ENCODE measurements around the gene INPP5J. TPM values are rescaled to one million over a fixed set of nuclear protein-coding genes. Genes with fewer than 3 reads are reported as not detected.

INPP5J gene
- total RNA-seq, 1 experiment from 2014 or later = 0.21 TPM

GRCh38 chr22:31120230-31120629 lies 2.5 kb upstream of the INPP5J start:
- Histone ChIP-seq H3K4me1 (replicated peaks) (peaks cover 6% of the 10 kb centered on the region), H3K27ac (no peak overlapping the region), H3K4me3 (no peak overlapping the region), H3K36me3 (no peaks in the 10 kb centered on the region), H3K27me3 (replicated peaks) (no peaks in the 10 kb centered on the region), H3K9me3 (replicated peaks) (no peaks in the 10 kb centered on the region)
- no peak for DNase-seq (ENCODE audit: low read depth in 1 of 2, low spot score in 2 of 2)

- H3K27ac ChIP-seq = no peak overlapping the region
- no peaks in the 10 kb centered on the region for H3K36me3 ChIP-seq
- H3K27me3 ChIP-seq (replicated peaks) = no peaks in the 10 kb centered on the region
- H3K4me3 ChIP-seq = no peak overlapping the region
- H3K9me3 ChIP-seq (replicated peaks) = no peaks in the 10 kb centered on the region
- H3K4me1 ChIP-seq (replicated peaks) = peaks cover 6% of the 10 kb centered on the region
- no peak for DNase-seq (ENCODE audit: low read depth in 1 of 2, low spot score in 2 of 2)
These were observed 2.1 kb upstream of the INPP5J start for GRCh38 chr22:31120642-31121041.

- Histone ChIP-seq H3K4me3 (no peak overlapping the region), H3K9me3 (replicated peaks) (no peaks in the 10 kb centered on the region), H3K27ac (no peak overlapping the region), H3K27me3 (replicated peaks) (no peaks in the 10 kb centered on the region), H3K36me3 (no peaks in the 10 kb centered on the region), H3K4me1 (replicated peaks) (peaks cover 6% of the 10 kb centered on the region)
- DNase-seq (ENCODE audit: low read depth in 1 of 2, low spot score in 2 of 2) = no peak
These were observed 1.4 kb upstream of the INPP5J start for GRCh38 chr22:31121403-31121802.

GRCh38 chr22:31122196-31122531 lies 602 bp upstream of the INPP5J start:
- no peak for DNase-seq (ENCODE audit: low read depth in 1 of 2, low spot score in 2 of 2)
- no peak overlapping the region for H3K4me3 ChIP-seq
- no peak overlapping the region for H3K27ac ChIP-seq
- no peaks in the 10 kb centered on the region for H3K36me3 ChIP-seq
- no peaks in the 10 kb centered on the region for H3K9me3 ChIP-seq (replicated peaks)
- H3K27me3 ChIP-seq (replicated peaks) = no peaks in the 10 kb centered on the region
- H3K4me1 ChIP-seq (replicated peaks) = peaks cover 6% of the 10 kb centered on the region

GRCh38 chr22:31123292-31123602 lies 481 bp downstream of the INPP5J start:
- DNase-seq (ENCODE audit: low read depth in 1 of 2, low spot score in 2 of 2) = no peak
- Histone ChIP-seq H3K27me3 (replicated peaks) (no peaks in the 10 kb centered on the region), H3K9me3 (replicated peaks) (no peaks in the 10 kb centered on the region), H3K27ac (no peak overlapping the region), H3K36me3 (no peaks in the 10 kb centered on the region), H3K4me3 (peak overlapping the region; percentile 26; the same call in 1 of the 2 replicates), H3K4me1 (replicated peaks) (peaks cover 6% of the 10 kb centered on the region)

GRCh38 chr22:31124290-31124689 lies 1.5 kb downstream of the INPP5J start:
- no peaks in the 10 kb centered on the region for H3K27me3 ChIP-seq (replicated peaks)
- H3K4me1 ChIP-seq (replicated peaks) = peaks cover 6% of the 10 kb centered on the region
- no peak overlapping the region for H3K27ac ChIP-seq
- no peak for DNase-seq (ENCODE audit: low read depth in 1 of 2, low spot score in 2 of 2)
- no peaks in the 10 kb centered on the region for H3K9me3 ChIP-seq (replicated peaks)
- no peaks in the 10 kb centered on the region for H3K36me3 ChIP-seq
- no peak overlapping the region for H3K4me3 ChIP-seq

- DNase-seq (ENCODE audit: low read depth in 1 of 2, low spot score in 2 of 2) = no peak
- Histone ChIP-seq H3K4me1 (replicated peaks) (peaks cover 6% of the 10 kb centered on the region), H3K9me3 (replicated peaks) (no peaks in the 10 kb centered on the region), H3K27me3 (replicated peaks) (no peaks in the 10 kb centered on the region), H3K4me3 (no peak overlapping the region), H3K36me3 (no peaks in the 10 kb centered on the region), H3K27ac (no peak overlapping the region)
These were observed 2.2 kb downstream of the INPP5J start for GRCh38 chr22:31124811-31125465.

- no peak overlapping the region for H3K4me3 ChIP-seq
- DNase-seq (ENCODE audit: low read depth in 1 of 2, low spot score in 2 of 2) = no peak
- H3K36me3 ChIP-seq = no peaks in the 10 kb centered on the region
- H3K4me1 ChIP-seq (replicated peaks) = peaks cover 6% of the 10 kb centered on the region
- H3K9me3 ChIP-seq (replicated peaks) = no peaks in the 10 kb centered on the region
- no peak overlapping the region for H3K27ac ChIP-seq
- H3K27me3 ChIP-seq (replicated peaks) = no peaks in the 10 kb centered on the region
These were observed 2.9 kb downstream of the INPP5J start for GRCh38 chr22:31125521-31126117.

GRCh38 chr22:31126128-31126868 lies 3.5 kb downstream of the INPP5J start:
- H3K36me3 ChIP-seq = no peaks in the 10 kb centered on the region
- H3K27me3 ChIP-seq (replicated peaks) = no peaks in the 10 kb centered on the region
- peaks cover 6% of the 10 kb centered on the region for H3K4me1 ChIP-seq (replicated peaks)
- no peak overlapping the region for H3K27ac ChIP-seq
- no peak overlapping the region for H3K4me3 ChIP-seq
- DNase-seq (ENCODE audit: low read depth in 1 of 2, low spot score in 2 of 2) = no peak
- H3K9me3 ChIP-seq (replicated peaks) = no peaks in the 10 kb centered on the region

- DNase-seq (ENCODE audit: low read depth in 1 of 2, low spot score in 2 of 2) = no peak
- peaks cover 6% of the 10 kb centered on the region for H3K4me1 ChIP-seq (replicated peaks)
- no peaks in the 10 kb centered on the region for H3K9me3 ChIP-seq (replicated peaks)
- no peaks in the 10 kb centered on the region for H3K27me3 ChIP-seq (replicated peaks)
- H3K27ac ChIP-seq = no peak overlapping the region
- H3K4me3 ChIP-seq = no peak overlapping the region
- H3K36me3 ChIP-seq = no peaks in the 10 kb centered on the region
These were observed 4.1 kb downstream of the INPP5J start for GRCh38 chr22:31126869-31127175.

- DNase-seq (ENCODE audit: low read depth in 1 of 2, low spot score in 2 of 2) = no peak
- Histone ChIP-seq H3K4me3 (no peak overlapping the region), H3K4me1 (replicated peaks) (peaks cover 6% of the 10 kb centered on the region)
These were observed 4.5 kb downstream of the INPP5J start for GRCh38 chr22:31127181-31127772.

GRCh38 chr22:31128156-31128555 lies 5.4 kb downstream of the INPP5J start:
- H3K4me1 ChIP-seq (replicated peaks) = no peaks in the 10 kb centered on the region; the same call in 1 of the 2 replicates
- H3K9me3 ChIP-seq (replicated peaks) = no peaks in the 10 kb centered on the region
- DNase-seq (ENCODE audit: low read depth in 1 of 2, low spot score in 2 of 2) = no peak
- H3K27me3 ChIP-seq (replicated peaks) = no peaks in the 10 kb centered on the region
- no peak overlapping the region for H3K27ac ChIP-seq
- H3K4me3 ChIP-seq = no peak overlapping the region
- H3K36me3 ChIP-seq = no peaks in the 10 kb centered on the region

More at GRCh38 chr22:31127181-31127772, 4.5 kb downstream of the INPP5J start:
- Histone ChIP-seq H3K27ac (no peak overlapping the region), H3K9me3 (replicated peaks) (no peaks in the 10 kb centered on the region), H3K27me3 (replicated peaks) (no peaks in the 10 kb centered on the region), H3K36me3 (no peaks in the 10 kb centered on the region)

- H3K4me1 ChIP-seq (replicated peaks) = no peaks in the 10 kb centered on the region
- no peaks in the 10 kb centered on the region for H3K36me3 ChIP-seq
- no peak for DNase-seq (ENCODE audit: low read depth in 1 of 2, low spot score in 2 of 2)
- no peaks in the 10 kb centered on the region for H3K27me3 ChIP-seq (replicated peaks)
- H3K27ac ChIP-seq = no peak overlapping the region
- H3K4me3 ChIP-seq = no peak overlapping the region
- H3K9me3 ChIP-seq (replicated peaks) = no peaks in the 10 kb centered on the region
These were observed 8.1 kb downstream of the INPP5J start for GRCh38 chr22:31130873-31131272.

- Histone ChIP-seq H3K27me3 (replicated peaks) (no peaks in the 10 kb centered on the region), H3K4me1 (replicated peaks) (no peaks in the 10 kb centered on the region), H3K27ac (no peak overlapping the region), H3K36me3 (no peaks in the 10 kb centered on the region), H3K4me3 (no peak overlapping the region), H3K9me3 (replicated peaks) (no peaks in the 10 kb centered on the region)
- no peak for DNase-seq (ENCODE audit: low read depth in 1 of 2, low spot score in 2 of 2)
These were observed 11.1 kb downstream of the INPP5J start for GRCh38 chr22:31133911-31134310.

All from SJSA1 (cell line).